CD8-positive, alpha-beta memory T cell (primary cell): Measurements from ENCODE around the gene RGS11. TPM values are rescaled to one million over a fixed set of nuclear protein-coding genes. Genes with fewer than 3 reads are reported as not detected.
"Not testable (repeated sequence)": the region's sequence is repeated elsewhere in the genome, so short reads cannot be mapped to it uniquely, and the experiment has no call there.

Experiments used
- CTCF ChIA-PET: fragments of 350-600 bp; sonication (Branson Sonifier 250); formaldehyde crosslinking; loops from one replicate; lab custom pipeline; 2021; ENCODE audit warnings: antibody characterized with exemption; lab: Charles Lee
- POLR2A ChIA-PET: fragments of 350-600 bp; sonication (Branson Sonifier 250); formaldehyde crosslinking; loops from one replicate; lab custom pipeline; 2021; ENCODE audit warnings: antibody characterized with exemption; lab: Charles Lee
- DNase-seq, 5 donors: peaks; one replicate each; pipeline versions ENCODE4 v3.0.0 to v3.0.0-alpha.2; 2020 to 2022; ENCODE audit warnings: mixed read lengths in 1 of 5
- H3K27ac ChIP-seq: one replicate; pipeline ENCODE4 v1.7.0; 2013; ENCODE audit warnings: low read depth, mild to moderate bottlenecking, low read length, moderate library complexity
- H3K27me3 ChIP-seq: 2 replicates; pipeline ENCODE4 v1.7.0; 2013; ENCODE audit warnings: low read length, mild to moderate bottlenecking; ENCODE audit not compliant: insufficient read depth, poor library complexity, severe bottlenecking
- H3K36me3 ChIP-seq: 2 replicates; pipeline ENCODE4 v1.7.0; 2013; ENCODE audit warnings: mild to moderate bottlenecking, low read length, moderate library complexity; ENCODE audit not compliant: insufficient read depth
- H3K4me1 ChIP-seq: 2 replicates; pipeline ENCODE4 v1.7.0; 2013; ENCODE audit warnings: mild to moderate bottlenecking, low read length, moderate library complexity; ENCODE audit not compliant: insufficient read depth
- H3K4me3 ChIP-seq: 2 replicates; pipeline ENCODE4 v1.7.0; 2013; ENCODE audit warnings: mild to moderate bottlenecking, low read length
- H3K9me3 ChIP-seq: 2 replicates; pipeline ENCODE4 v1.7.0; 2013; ENCODE audit warnings: mild to moderate bottlenecking, low read length
- H3K27ac Mint-ChIP-seq, 8 donors: one replicate each; pipeline ENCODE4 v1.8.0; 2020 to 2021; ENCODE audit warnings: mixed read lengths in 8 of 8, mild to moderate bottlenecking in 6 of 8, inconsistent platforms in 3 of 8, moderate library complexity in 3 of 8
- H3K27me3 Mint-ChIP-seq, 2 donors: one replicate each; pipeline ENCODE4 v1.8.0; 2020 to 2021; ENCODE audit warnings: mixed read lengths in 2 of 2, mild to moderate bottlenecking in 1 of 2, moderate library complexity in 1 of 2
- H3K36me3 Mint-ChIP-seq, 3 donors: one replicate each; pipeline ENCODE4 v1.8.0; 2020 to 2021; ENCODE audit warnings: mixed read lengths in 3 of 3, inconsistent platforms in 1 of 3, mild to moderate bottlenecking in 1 of 3
- H3K4me1 Mint-ChIP-seq, 3 donors: one replicate each; pipeline ENCODE4 v1.8.0; 2020 to 2021; ENCODE audit warnings: mixed read lengths in 3 of 3, inconsistent platforms in 1 of 3, mild to moderate bottlenecking in 1 of 3
- H3K4me3 Mint-ChIP-seq, 7 donors: one replicate each; pipeline ENCODE4 v1.8.0; 2020 to 2021; ENCODE audit warnings: mixed read lengths in 7 of 7, mild to moderate bottlenecking in 6 of 7, moderate library complexity in 4 of 7, inconsistent platforms in 2 of 7
- H3K9me3 Mint-ChIP-seq, 5 donors: one replicate each; pipeline ENCODE4 v1.8.0; 2020 to 2022; ENCODE audit warnings: mixed read lengths in 5 of 5, mild to moderate bottlenecking in 3 of 5, moderate library complexity in 2 of 5, inconsistent platforms in 1 of 5
- polyA plus RNA-seq: library from polyadenylated mRNA; unstranded; fragments of 300-500 nt; fragmentation: Illumina TruSeq; gene quantifications from one replicate; pipeline ENCODE4 v1.2.3, GENCODE V29; 2021
- total RNA-seq, 2 experiments: library from RNA; stranded (reverse); gene quantifications; one replicate each; pipeline ENCODE4 v1.2.3, GENCODE V29; 2021

The RGS11 gene
- total and polyA plus RNA-seq, 3 experiments from 2014 or later = 0.09 TPM; not detected in 2

DNA sequence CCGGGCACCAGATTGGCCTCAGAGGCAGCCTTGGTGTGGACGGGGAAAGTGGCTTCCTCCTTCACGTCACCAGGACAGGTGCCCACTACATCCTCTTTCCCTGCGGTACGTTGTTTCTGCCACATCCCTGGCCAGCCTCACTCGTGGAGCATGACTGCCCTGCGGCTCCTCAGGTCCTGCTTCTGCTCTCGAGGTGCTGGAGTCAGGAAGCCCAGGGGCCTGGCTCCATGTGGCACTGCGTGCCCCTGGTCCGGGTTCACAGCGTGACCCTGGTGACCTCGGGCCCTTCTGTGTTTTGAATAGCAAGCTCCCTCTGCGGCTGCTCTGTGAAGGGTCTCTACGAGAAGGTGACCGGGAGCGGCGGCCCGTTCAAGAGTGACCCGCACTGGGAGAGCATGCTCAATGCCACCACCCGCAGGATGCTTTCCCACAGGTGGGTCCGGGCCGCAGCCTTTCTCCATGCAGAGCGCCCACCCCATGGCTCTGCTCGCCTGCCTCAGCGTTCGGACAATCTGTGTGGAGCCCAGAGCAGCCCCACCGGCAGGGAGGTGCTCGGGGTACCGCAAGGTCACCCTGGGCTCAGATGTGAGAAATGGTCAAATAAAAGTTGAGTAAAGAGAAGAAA lies 13.5 kb downstream of the RGS11 start:
- Mint-ChIP-seq H3K4me3 (no peak overlapping the region), H3K4me1 (peaks cover 0 to 5% (median 0%) of the 10 kb centered on the region in 3 donors), H3K36me3 (peaks cover 0 to 48% (median 5%) of the 10 kb centered on the region in 3 donors), H3K27ac (no peak overlapping the region), H3K27me3 (no peaks in the 10 kb centered on the region), H3K9me3 (no peaks in the 10 kb centered on the region)
- H3K9me3 ChIP-seq = no peaks in the 10 kb centered on the region
- no peak overlapping the region for H3K27ac ChIP-seq
- H3K27me3 ChIP-seq = no peaks in the 10 kb centered on the region
- H3K36me3 ChIP-seq = no peaks in the 10 kb centered on the region
- no peak overlapping the region for H3K4me3 ChIP-seq
- ChIA-PET CTCF (no interaction called here), POLR2A (no interaction called here)
- DNase-seq = no peak
- no peaks in the 10 kb centered on the region for H3K4me1 ChIP-seq

GRCh38 chr16:261031-261691 lies 14.6 kb downstream of the RGS11 start:
- Histone ChIP-seq H3K27me3 (no peaks in the 10 kb centered on the region), H3K4me1 (no peaks in the 10 kb centered on the region), H3K36me3 (no peaks in the 10 kb centered on the region), H3K27ac (no peak overlapping the region), H3K9me3 (no peaks in the 10 kb centered on the region), H3K4me3 (no peak overlapping the region)
- peaks cover 0 to 4% (median 1%) of the 10 kb centered on the region in 3 donors for H3K4me1 Mint-ChIP-seq
- ChIA-PET CTCF (no interaction called here), POLR2A (no interaction called here)
- H3K27me3 Mint-ChIP-seq = no peaks in the 10 kb centered on the region
- peaks cover under 1 to 52% (median 6%) of the 10 kb centered on the region in 3 donors for H3K36me3 Mint-ChIP-seq
- DNase-seq = no peak
- no peaks in the 10 kb centered on the region for H3K9me3 Mint-ChIP-seq
- H3K27ac Mint-ChIP-seq = peak overlapping the region in 2 of 8 donors; percentile 15 to 38
- no peak overlapping the region for H3K4me3 Mint-ChIP-seq

DNA sequence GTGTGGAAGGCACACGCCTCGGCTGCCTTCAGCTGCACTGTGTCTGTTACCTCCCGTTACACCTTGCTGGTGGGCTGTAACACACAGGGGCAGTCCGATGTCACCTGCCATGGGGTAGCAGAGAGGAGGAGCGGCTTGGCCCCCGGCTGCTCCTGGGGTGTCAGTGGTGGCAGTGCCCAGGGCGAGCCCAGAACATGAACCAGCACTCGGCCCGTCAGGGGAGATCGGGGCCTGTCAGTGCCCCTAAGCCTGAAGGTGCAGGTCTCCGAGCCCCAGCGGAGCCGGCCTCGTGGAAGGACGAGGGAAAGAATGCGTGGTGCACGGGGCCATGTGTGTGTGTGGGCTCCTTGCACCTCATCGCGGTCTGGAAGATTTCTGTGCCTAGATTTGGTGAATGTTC lies 15.4 kb downstream of the RGS11 start:
- H3K9me3 Mint-ChIP-seq = no peaks in the 10 kb centered on the region
- POLR2A ChIA-PET = no interaction called here
- H3K4me1 ChIP-seq = no peaks in the 10 kb centered on the region
- H3K27ac ChIP-seq = no peak overlapping the region
- no peak for DNase-seq
- H3K27ac Mint-ChIP-seq = peak overlapping the region in 1 of 8 donors; percentile 27
- no peak overlapping the region for H3K4me3 ChIP-seq
- no peaks in the 10 kb centered on the region for H3K36me3 ChIP-seq
- H3K27me3 Mint-ChIP-seq = no peaks in the 10 kb centered on the region
- H3K4me3 Mint-ChIP-seq = no peak overlapping the region
- H3K9me3 ChIP-seq = no peaks in the 10 kb centered on the region
- peaks cover 4 to 59% (median 11%) of the 10 kb centered on the region in 3 donors for H3K36me3 Mint-ChIP-seq
- no peaks in the 10 kb centered on the region for H3K27me3 ChIP-seq
- CTCF ChIA-PET = no interaction called here
- H3K4me1 Mint-ChIP-seq = peaks cover 0 to 6% (median 6%) of the 10 kb centered on the region in 3 donors

- no peaks in the 10 kb centered on the region for H3K9me3 Mint-ChIP-seq
- H3K4me1 Mint-ChIP-seq = peaks cover 0 to 6% (median 6%) of the 10 kb centered on the region in 3 donors
- Histone ChIP-seq H3K4me1 (no peaks in the 10 kb centered on the region), H3K27ac (no peak overlapping the region), H3K27me3 (no peaks in the 10 kb centered on the region), H3K4me3 (no peak overlapping the region), H3K36me3 (no peaks in the 10 kb centered on the region), H3K9me3 (no peaks in the 10 kb centered on the region)
- ChIA-PET CTCF (no interaction called here), POLR2A (no interaction called here)
- H3K27me3 Mint-ChIP-seq = no peaks in the 10 kb centered on the region
- no peak overlapping the region for H3K27ac Mint-ChIP-seq
- H3K36me3 Mint-ChIP-seq = peaks cover 4 to 61% (median 11%) of the 10 kb centered on the region in 3 donors
- no peak overlapping the region for H3K4me3 Mint-ChIP-seq
- DNase-seq = no peak
Measured at GRCh38 chr16:259814-260253, 15.9 kb downstream of the RGS11 start.

DNA sequence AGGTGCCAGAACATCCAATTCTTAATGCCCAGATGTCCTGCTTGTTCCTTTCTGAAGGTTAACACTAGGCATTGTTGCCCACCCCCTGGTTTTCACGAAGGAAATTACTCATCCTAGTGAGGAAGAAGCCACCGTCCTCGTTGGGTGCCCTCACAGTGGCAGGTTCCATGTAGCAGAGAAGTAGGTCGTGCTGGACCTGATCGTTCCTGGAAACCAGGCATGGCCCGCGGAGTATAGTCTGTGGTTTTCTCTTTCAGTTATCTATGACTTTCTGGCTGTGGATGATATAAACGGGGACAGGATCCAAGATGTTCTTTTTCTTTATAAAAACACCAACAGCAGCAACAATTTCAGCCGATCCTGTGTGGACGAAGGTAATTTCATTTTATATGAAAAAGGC lies 16.5 kb downstream of the RGS11 start:
- Mint-ChIP-seq H3K27ac (peak overlapping the region in 3 of 8 donors; percentile 4 to 66 (median 58)), H3K36me3 (peaks cover 4 to 66% (median 11%) of the 10 kb centered on the region in 3 donors), H3K4me1 (peaks cover 0 to 6% (median 6%) of the 10 kb centered on the region in 3 donors), H3K27me3 (no peaks in the 10 kb centered on the region), H3K4me3 (peak overlapping the region in 1 of 7 donors; percentile 5), H3K9me3 (no peaks in the 10 kb centered on the region)
- Histone ChIP-seq H3K9me3 (no peaks in the 10 kb centered on the region), H3K36me3 (no peaks in the 10 kb centered on the region), H3K27ac (no peak overlapping the region), H3K4me3 (no peak overlapping the region), H3K27me3 (no peaks in the 10 kb centered on the region), H3K4me1 (peaks cover 2% of the 10 kb centered on the region)
- ChIA-PET POLR2A (no interaction called here), CTCF (no interaction called here)
- DNase-seq = no peak

DNA sequence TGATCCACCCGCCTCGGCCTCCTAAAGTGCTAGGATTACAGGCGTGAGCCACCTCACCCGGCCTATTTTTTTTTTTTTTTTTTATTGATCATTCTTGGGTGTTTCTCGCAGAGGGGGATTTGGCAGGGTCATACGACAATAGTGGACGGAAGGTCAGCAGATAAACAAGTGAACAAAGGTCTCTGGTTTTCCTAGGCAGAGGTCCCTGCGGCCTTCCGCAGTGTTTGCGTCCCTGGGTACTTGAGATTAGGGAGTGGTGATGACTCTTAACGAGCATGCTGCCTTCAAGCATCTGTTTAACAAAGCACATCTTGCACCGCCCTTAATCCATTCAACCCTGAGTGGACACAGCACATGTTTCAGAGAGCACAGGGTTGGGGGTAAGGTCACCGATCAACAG lies 17.7 kb downstream of the RGS11 start:
- H3K4me1 Mint-ChIP-seq = peaks cover 6 to 13% (median 8%) of the 10 kb centered on the region in 3 donors
- H3K27ac Mint-ChIP-seq, POLR2A ChIA-PET, H3K27me3 Mint-ChIP-seq, CTCF ChIA-PET, H3K9me3 ChIP-seq, H3K9me3 Mint-ChIP-seq, H3K4me3 ChIP-seq, DNase-seq, H3K27ac ChIP-seq, H3K4me3 Mint-ChIP-seq, H3K27me3 ChIP-seq, H3K36me3 ChIP-seq: not testable (repeated sequence)
- H3K4me1 ChIP-seq = peaks cover 10% of the 10 kb centered on the region
- H3K36me3 Mint-ChIP-seq = peaks cover 4 to 60% (median 12%) of the 10 kb centered on the region in 3 donors

DNA sequence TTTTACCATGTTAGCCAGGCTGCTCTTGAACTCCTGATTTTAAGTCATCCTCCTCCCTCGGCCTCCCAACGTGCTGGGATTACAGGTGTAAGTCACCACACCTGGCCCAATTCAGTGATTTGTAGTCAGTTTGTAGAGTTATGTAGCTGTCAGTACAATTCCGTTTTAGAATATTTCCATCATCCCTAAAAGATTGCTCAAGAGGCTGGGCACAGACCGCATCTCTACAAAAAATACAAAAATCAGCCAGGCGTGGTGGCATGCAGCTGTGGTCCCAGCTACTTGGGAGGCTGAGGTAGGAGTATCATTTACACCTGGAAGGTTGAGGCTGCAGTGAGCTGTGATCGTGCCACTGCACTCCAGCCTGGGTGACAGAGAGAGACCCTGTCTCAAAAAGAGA lies 20.6 kb downstream of the RGS11 start:
- Histone ChIP-seq H3K36me3 (no peaks in the 10 kb centered on the region), H3K27me3 (no peaks in the 10 kb centered on the region), H3K9me3 (no peaks in the 10 kb centered on the region), H3K27ac (no peak overlapping the region), H3K4me1 (peaks cover 20% of the 10 kb centered on the region), H3K4me3 (no peak overlapping the region)
- Mint-ChIP-seq H3K4me3 (peak overlapping the region in 1 of 7 donors; percentile 68), H3K27me3 (no peaks in the 10 kb centered on the region), H3K4me1 (peaks cover 16 to 22% (median 18%) of the 10 kb centered on the region in 3 donors), H3K9me3 (no peaks in the 10 kb centered on the region), H3K27ac (no peak overlapping the region), H3K36me3 (peaks cover 4 to 47% (median 13%) of the 10 kb centered on the region in 3 donors)
- DNase-seq = no peak
- POLR2A ChIA-PET = no interaction called here
- CTCF ChIA-PET = interaction anchor here (1.0 to 3.1 kb wide), 3 partner anchors 19 to 138 kb away, joined by 3 to 13 read pairs (median 5); no protein-coding TSS in a partner anchor

GRCh38 chr16:254461-254860 lies 21.3 kb downstream of the RGS11 start:
- H3K36me3 Mint-ChIP-seq = peaks cover 4 to 44% (median 12%) of the 10 kb centered on the region in 3 donors
- no peaks in the 10 kb centered on the region for H3K27me3 Mint-ChIP-seq
- Histone ChIP-seq H3K4me3 (no peak overlapping the region), H3K27me3 (no peaks in the 10 kb centered on the region), H3K4me1 (peaks cover 20% of the 10 kb centered on the region), H3K9me3 (no peaks in the 10 kb centered on the region), H3K27ac (no peak overlapping the region), H3K36me3 (no peaks in the 10 kb centered on the region)
- peak overlapping the region in 1 of 7 donors; percentile 9 for H3K4me3 Mint-ChIP-seq
- CTCF ChIA-PET = interaction anchor here (1.0 to 3.1 kb wide), 4 partner anchors 10 to 137 kb away, joined by 3 to 13 read pairs (median 4); no protein-coding TSS in a partner anchor
- DNase-seq = no peak
- POLR2A ChIA-PET = no interaction called here
- peaks cover 16 to 22% (median 18%) of the 10 kb centered on the region in 3 donors for H3K4me1 Mint-ChIP-seq
- H3K27ac Mint-ChIP-seq = no peak overlapping the region
- H3K9me3 Mint-ChIP-seq = no peaks in the 10 kb centered on the region
